Measurements from ENCODE around the gene ACOXL. TPM values are rescaled to one million over a fixed set of nuclear protein-coding genes. Genes with fewer than 3 reads are reported as not detected.

ACOXL gene
- total RNA-seq, 1 donor from 2014 or later, result 6.0 TPM

DNA sequence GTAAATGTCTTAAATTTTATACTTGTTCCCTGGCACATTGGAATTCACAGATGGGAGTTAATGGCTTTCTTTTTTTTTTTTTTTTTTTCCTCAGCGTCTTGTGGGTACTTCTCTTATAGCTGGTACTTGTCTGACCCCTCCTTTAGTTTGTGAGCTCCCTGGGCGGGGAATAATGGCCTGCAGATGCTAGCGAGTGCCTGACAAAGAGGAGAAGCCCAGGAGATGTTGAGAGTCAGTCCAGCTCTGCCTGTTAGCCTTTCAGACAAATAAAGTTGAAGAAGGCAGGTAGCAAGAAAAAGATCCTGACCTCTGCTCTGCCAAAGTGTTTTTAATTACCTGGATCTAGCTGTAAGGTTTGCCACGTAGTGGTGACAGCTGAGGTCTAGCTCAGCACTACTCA, 395.0 kb downstream of the ACOXL start:
- no peak for DNase-seq (ENCODE audit: low spot score)

- no peak for DNase-seq (ENCODE audit: low spot score)
Measured at GRCh38 chr2:111128096-111128495, 395.7 kb downstream of the ACOXL start.

GRCh38 chr2:111133603-111134002, 401.2 kb downstream of the ACOXL start:
- DNase-seq (ENCODE audit: low spot score), result peak; percentile 22

DNA sequence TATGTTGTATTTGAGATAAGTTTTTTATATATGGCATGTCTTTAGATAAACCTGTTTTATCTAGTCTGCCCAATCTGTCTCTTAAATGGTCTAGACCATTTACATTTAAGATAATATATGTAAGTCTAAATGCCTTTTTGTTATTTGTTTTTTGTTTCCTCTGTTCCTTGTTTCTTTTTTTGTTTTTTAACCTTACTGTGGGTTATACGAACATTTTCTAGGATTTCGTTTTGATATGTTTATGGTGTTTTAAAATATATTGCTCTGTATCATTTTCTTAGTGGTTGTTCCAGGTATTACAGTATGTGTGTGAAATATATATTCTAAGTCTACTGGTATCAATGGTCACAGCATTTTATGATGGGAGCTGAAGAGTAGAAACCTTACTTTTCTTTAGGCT, 401.7 kb downstream of the ACOXL start:
- no peak for DNase-seq (ENCODE audit: low spot score)

DNA sequence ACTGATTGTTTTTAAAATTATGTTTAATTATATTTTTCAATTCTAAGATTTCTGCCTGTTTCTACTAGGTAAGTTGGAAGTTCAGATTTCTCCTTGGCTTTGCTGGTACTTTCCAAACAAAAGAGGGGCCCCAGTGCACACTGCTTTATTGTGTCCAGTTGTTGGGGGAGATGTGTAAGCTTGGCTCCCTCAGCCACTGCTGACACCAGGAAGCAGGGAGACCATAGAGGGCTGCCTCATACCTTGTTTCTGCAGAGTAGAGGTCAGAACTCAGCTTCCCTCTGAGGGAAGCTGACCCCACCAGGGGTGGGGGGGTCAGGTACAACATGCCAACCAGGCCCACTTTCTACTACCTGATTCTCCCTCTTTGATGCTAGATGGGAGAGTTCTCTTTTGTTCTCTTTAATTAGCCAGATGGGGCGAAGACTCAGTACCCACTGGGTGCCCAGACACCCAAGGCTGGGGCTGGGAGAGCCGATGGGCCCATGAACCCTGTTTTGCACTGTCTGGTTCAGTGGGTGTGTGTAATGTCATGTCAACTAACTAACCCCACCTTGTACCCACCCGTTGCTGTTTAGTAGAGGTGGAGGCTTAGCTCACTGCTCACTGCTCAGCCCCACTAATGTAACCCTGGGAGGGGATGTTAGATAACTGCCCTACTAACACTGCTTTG, 403.0 kb downstream of the ACOXL start:
- DNase-seq (ENCODE audit: low spot score), result no peak

DNA sequence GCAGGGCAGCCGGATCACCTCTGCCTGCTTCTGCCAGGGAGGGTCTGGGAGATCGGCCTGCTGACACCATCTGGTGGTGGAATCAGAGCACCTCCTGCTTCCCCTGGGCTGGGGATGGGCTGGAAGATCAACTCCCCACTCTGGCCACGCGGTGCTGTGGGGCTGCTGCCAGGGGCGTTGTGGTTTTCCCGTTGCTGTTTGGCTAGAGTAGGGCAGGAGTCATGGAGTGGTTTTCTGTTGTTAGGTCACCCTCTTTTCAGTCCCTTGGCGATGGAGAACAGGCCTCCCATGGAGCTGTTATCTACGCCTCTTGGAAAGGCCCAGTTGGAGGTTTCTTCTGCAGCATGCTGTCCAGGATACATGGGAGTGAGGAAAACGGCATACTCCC, 403.5 kb downstream of the ACOXL start:
- DNase-seq (ENCODE audit: low spot score), result no peak

DNA sequence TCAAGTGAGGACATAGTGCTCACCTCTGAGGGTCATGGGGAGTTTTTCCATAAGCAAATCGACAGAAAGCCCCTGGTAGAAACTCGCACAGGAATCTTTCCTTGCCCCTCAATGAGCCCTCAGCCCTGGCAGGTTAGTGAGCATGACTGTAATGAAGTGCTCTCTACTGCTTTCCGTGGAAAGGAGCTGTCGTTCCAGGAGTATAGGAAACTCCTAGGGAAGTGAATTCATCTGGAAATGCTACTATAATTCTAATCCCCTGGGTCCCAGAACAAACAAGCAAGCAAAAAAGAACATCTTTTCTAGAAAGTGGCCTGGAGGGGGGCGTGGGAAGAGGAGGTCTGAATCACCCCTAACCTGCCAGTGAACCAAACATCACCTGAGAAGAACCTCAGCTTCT, 406.5 kb downstream of the ACOXL start:
- DNase-seq (ENCODE audit: low spot score), result no peak

DNA sequence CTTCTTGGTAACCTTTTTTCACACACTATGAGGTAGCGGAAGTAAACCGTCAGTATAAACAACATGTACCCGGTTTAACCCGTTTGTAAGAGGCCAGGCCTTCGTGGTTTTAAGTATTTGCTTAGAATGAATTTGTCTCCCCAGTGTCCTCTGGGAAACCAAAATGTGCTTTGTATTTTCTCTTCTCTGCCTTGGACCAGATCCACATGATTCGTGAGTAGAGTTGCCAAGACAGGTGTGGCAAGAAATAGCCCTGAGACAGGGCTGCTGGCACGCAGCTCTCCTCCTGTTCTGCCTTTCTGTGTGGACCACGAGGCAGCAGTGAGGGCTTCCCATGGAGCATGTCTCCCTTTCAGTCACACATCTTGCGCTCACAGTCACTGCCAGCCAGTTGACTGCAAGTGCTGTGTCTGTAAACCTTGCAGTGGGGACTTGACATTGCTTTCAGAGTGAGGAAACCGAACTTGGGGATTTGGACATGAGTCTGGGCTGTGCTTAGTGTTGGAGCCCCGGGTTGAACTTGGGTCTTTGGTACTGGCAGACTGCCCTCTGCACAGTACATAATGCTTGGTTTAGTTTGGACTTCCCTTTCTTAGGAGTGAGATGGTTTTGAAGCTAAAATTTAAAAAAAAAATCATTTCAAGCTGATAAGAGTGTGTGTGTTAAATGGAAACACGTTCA, 407.4 kb downstream of the ACOXL start:
- DNase-seq (ENCODE audit: low spot score), result no peak

DNA sequence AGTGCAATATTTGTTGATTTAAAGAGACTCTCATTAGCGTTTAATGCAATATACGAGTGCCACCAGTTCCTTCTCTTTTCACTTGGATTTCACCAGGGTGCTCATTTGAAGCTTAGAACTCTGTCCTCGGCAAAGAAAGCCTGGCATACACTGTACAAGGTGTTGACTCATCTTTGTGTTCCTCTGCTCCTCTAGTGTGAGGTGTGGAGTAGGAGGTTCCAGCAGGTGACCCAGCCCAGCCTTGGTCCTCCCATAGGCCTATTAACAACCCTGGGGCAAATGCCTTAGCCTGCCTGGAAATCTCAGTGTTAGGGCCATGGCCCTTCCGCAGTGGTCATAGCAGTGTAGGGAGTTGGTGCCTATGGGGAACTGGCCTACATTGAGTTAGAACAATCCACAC, 408.4 kb downstream of the ACOXL start:
- DNase-seq (ENCODE audit: low spot score), result no peak

GRCh38 chr2:111142101-111142500, 409.7 kb downstream of the ACOXL start:
- DNase-seq (ENCODE audit: low spot score), result no peak

GRCh38 chr2:111143107-111143842, 410.9 kb downstream of the ACOXL start:
- DNase-seq (ENCODE audit: low spot score), result no peak

GRCh38 chr2:111143843-111144198, 411.4 kb downstream of the ACOXL start:
- no peak for DNase-seq (ENCODE audit: low spot score)

DNA sequence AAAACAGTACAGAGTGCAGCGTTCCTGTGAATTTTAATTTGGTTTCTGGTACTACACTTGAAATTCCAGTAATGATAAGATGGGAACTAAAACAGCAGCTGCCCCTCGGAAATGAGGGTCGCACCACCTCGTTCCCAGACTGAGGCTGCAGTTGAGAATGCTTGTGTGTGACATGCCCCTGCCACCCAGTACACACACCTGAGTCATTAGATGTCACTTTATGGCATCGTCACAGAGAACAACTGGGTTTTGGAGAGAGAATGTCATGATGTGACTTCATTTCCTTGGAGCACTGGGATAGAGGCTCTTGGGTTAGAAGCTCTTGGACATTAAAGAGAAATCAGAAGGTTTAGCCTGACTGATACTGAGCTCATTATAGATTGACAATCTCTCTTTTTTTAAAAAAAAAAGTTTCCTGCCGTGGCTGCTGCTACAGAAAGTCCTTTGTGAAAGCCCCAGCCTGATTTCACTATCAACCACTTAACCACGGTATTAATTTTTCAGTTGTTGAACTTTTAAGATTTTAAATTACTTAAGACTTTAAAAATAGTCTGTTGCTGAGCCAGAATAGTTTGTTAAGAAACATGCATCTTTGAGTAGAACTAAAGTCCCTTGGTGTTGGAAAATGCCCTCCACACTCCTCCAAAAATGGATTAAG, 412.9 kb downstream of the ACOXL start:
- no peak for DNase-seq (ENCODE audit: low spot score)

GRCh38 chr2:111145951-111146350, 413.6 kb downstream of the ACOXL start:
- no peak for DNase-seq (ENCODE audit: low spot score)

DNA sequence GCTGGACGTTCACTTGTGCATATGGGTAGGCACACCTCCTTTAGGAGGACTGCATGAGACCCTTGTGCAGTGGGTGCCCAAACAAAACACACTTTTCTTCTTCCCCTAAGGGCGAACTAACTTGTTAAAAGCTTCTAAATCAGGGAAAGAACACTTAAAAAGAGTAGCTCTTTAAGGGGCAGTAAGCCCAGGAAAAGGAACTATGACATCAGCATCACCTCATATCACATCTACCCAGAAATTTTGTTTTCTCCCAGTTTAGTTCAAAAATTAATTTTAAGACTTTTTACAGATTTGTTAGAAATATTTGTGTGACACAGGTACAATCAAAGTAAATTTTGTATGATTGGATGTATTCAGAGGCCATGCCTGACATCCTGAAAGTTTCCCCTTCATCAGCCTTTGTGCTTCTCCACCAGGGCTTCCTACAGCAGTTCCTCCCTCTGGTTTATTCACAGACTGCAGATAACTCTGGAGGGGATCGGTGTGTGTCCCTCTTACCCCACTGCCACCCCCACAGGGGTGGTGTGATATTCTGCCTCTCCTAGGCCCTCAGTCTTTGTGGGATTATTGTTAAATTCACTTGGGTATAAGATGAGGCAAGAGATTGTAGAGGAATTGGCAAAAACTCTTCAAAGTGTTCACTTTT, 416.0 kb downstream of the ACOXL start:
- DNase-seq (ENCODE audit: low spot score), result no peak

- DNase-seq (ENCODE audit: low spot score), result no peak
Measured at GRCh38 chr2:111148925-111149324, 416.6 kb downstream of the ACOXL start.

GRCh38 chr2:111149882-111150455, 417.6 kb downstream of the ACOXL start:
- DNase-seq (ENCODE audit: low spot score), result no peak

DNA sequence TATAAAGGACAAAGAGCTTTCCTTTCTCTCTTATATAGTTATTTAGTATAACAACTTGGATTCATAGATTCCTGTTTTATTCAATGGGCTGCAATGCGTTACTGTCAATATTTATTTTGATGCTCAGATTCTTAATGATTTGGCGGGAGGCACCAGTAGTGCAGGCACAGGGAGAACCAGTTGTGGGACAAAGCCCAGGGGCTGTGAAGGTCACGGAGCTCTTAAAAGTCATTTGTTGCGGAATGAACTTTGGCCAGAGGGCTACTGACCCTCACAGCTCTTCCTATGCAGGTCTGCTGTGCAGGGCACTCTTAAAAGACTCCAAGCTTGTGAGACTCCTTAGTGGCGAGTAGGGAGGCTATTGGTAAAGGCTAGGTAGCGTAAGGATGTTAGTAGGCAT, 422.4 kb downstream of the ACOXL start:
- DNase-seq (ENCODE audit: low spot score), result no peak

DNA sequence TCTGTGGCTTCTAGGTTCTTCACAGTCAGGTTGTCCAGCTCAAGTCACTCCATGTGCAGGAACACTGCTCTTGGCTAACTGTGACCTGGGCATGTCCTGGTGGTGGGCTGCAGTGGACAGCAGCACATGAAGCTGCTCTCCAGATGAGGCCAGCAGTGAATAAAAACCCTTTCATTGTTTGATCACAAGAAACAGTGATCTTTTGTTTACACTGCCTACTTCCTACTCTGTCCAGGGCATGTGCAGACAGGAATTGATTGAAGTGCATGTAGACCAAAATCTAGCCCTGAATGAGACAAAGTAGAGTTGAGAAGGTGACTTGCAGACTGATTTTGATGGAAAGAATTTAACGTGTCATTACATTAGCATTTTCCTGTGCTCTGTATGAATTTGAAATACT, 423.2 kb downstream of the ACOXL start:
- DNase-seq (ENCODE audit: low spot score), result no peak

DNA sequence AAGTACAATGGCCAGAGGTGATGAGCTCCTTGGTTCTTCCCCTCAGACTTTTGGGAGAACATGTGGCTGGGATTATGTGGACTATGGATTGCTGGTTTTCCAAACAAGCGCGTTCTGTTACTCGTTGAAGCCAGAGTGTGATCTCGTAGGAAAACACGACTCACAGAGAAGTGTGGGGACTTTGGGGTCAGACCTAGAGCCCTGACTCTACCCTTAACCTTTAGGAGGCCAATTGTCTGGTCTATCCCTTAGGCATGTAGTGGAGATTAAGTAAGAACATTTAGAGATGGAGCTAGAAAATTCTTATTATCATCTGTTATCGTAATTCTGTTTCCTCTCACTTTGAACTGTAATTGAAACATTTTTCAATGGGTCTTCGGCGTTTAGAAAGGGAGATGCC, 424.2 kb downstream of the ACOXL start:
- DNase-seq (ENCODE audit: low spot score), result no peak

DNA sequence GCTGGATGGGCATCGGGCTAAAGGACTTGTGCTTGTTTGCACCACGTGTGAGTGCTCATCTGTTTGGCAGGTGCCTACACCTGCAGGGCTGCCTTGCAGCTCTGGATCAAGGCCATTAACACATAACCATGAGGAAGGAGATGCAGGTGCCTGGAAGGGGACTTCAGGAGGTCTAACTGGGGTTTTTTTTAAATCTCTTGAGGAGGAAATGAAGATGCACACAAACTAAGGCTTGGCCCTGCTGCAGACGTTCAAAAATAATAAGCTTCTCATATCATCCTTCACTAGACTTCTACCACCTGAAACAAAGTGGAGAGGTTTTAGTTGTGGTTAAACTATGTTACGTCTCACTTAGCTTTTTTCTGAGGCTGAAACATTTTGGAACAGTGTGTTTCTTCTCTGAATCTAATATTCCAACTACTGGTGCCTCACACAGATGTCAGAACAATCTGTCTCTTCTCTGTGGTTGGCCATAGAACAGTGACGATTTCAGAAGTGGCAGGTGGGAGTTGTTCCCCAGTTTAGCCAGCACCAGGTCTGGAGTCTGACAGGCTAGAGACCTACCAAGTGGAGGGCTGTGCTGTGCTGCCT, 424.8 kb downstream of the ACOXL start:
- no peak for DNase-seq (ENCODE audit: low spot score)

All from umbilical cord (tissue), 2 donors.